Hepatocyte (in vitro differentiated cells): ENCODE results near the gene CHMP1A. TPM values are rescaled to one million over a fixed set of nuclear protein-coding genes. Genes with fewer than 3 reads are reported as not detected.
"Not testable (repeated sequence)": the region's sequence is repeated elsewhere in the genome, so short reads cannot be mapped to it uniquely, and the experiment has no call there.

Source experiments
- DNase-seq: peaks from one replicate; pipeline ENCODE4 v3.0.0-alpha.2; 2016; ENCODE audit warnings: low spot score
- H2AFZ ChIP-seq: fragments of 200-600 bp; sonication (generic); 2 replicates; pipeline ENCODE4 v1.6.0; 2016; ENCODE audit warnings: antibody characterized with exemption, mild to moderate bottlenecking
- H3K27ac ChIP-seq: fragments of 200-600 bp; sonication (generic); 2 replicates; pipeline ENCODE4 v1.5.1; 2016; ENCODE audit warnings: mild to moderate bottlenecking
- H3K27me3 ChIP-seq: fragments of 200-600 bp; sonication (generic); 2 replicates; pipeline ENCODE4 v1.6.1; 2016
- H3K36me3 ChIP-seq: fragments of 200-600 bp; sonication (generic); replicated peaks from 2 replicates; pipeline ENCODE4 v1.5.1; 2016; ENCODE audit warnings: low read depth; ENCODE audit not compliant: insufficient read depth
- H3K4me1 ChIP-seq: fragments of 200-600 bp; sonication (generic); 2 replicates; pipeline ENCODE4 v1.5.1; 2016; ENCODE audit warnings: mild to moderate bottlenecking, moderate library complexity; ENCODE audit not compliant: insufficient read depth
- H3K4me2 ChIP-seq: fragments of 200-600 bp; sonication (generic); 2 replicates; pipeline ENCODE4 v1.6.0; 2016
- H3K4me3 ChIP-seq: fragments of 200-600 bp; sonication (generic); 2 replicates; pipeline ENCODE4 v1.5.1; 2016; ENCODE audit warnings: mild to moderate bottlenecking
- H3K79me2 ChIP-seq: fragments of 200-600 bp; sonication (generic); 2 replicates; pipeline ENCODE4 v1.6.0; 2017; ENCODE audit warnings: mild to moderate bottlenecking
- H3K9me2 ChIP-seq: fragments of 200-600 bp; sonication (generic); replicated peaks from 2 replicates; pipeline ENCODE4 v1.6.0; 2017; ENCODE audit warnings: mild to moderate bottlenecking; ENCODE audit not compliant: insufficient read depth
- H3K9me3 ChIP-seq: fragments of 200-600 bp; sonication (generic); 2 replicates; pipeline ENCODE4 v1.5.1; 2016; ENCODE audit warnings: low read depth, mild to moderate bottlenecking
- H4K20me1 ChIP-seq: fragments of 200-600 bp; sonication (generic); 2 replicates; pipeline ENCODE4 v1.6.0; 2016; ENCODE audit warnings: mild to moderate bottlenecking; ENCODE audit not compliant: insufficient read depth, poor library complexity, severe bottlenecking
- CTCF ChIP-seq: fragments of 200-600 bp; sonication (generic); IDR thresholded peaks from 2 replicates; pipeline ENCODE4 v1.5.1; 2016; ENCODE audit warnings: antibody characterized with exemption, mild to moderate bottlenecking; ENCODE audit not compliant: poor library complexity
- EZH2 ChIP-seq: fragments of 200-600 bp; sonication (generic); IDR thresholded peaks from 2 replicates; pipeline ENCODE4 v1.6.1; 2016; ENCODE audit warnings: antibody characterized with exemption, mild to moderate bottlenecking, borderline replicate concordance
- EZH2phosphoT487 ChIP-seq: fragments of 200-600 bp; sonication (generic); IDR thresholded peaks from one replicate; pipeline ENCODE4 v1.6.1; 2018; ENCODE audit warnings: antibody characterized with exemption, mild to moderate bottlenecking, low read depth, moderate library complexity; ENCODE audit not compliant: unreplicated experiment, severe bottlenecking
- WGBS: methylation state at CpG from one replicate; pipeline ENCODE4 v1.1.6; 2016; ENCODE audit warnings: low lambda C conversion rate; ENCODE audit errors: missing lambda C conversion rate; 5-methylcytosine and 5-hydroxymethylcytosine counted together
- polyA plus RNA-seq: library from polyadenylated mRNA; unstranded; fragments of >200 nt; fragmentation: Nextera tagmentation; extraction: Ambion mirVana; gene quantifications from 2 replicates; pipeline ENCODE4 v1.2.1, GENCODE V29; 2016
- total RNA-seq: library from RNA; depleted of rRNA; stranded (reverse); fragments of >200 nt; gene quantifications from 2 replicates; pipeline ENCODE4 v1.2.3, GENCODE V29; 2014

CHMP1A gene
- total and polyA plus RNA-seq, 2 experiments from 2014 or later, result 73.2 to 104 TPM

DNA sequence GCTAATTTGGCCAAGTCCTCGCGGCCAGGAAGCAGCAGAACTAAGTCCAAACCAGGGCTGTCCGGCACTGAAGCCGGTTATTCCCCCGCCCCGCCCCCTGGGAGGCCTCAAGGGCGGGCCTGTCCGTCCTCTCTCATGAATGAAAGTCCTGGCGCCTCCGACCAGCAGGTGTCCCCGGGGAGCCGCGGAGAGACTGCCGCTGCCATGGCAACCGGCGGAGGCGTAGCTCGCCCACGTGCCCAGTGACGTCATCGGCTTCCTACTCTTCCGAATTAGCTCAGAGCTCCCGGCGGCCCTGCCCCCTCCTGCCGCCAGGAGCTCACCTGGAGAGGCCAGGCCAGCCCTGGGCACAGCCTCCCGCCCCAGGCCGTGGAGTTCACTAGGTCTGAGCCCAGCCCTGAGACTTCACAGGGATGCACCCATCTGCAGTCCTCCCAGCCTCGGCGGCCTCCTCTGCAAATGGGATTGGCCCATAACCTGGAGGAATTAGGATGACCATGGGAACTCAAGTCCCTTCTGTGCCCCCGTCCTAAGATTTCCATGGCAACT lies 42.7 kb upstream of the CHMP1A start:
- H3K27ac ChIP-seq, result peak overlapping the region; percentile 95
- 1% methylated on average over 30 of the region's 30 CpGs for WGBS
- H4K20me1 ChIP-seq, result peaks cover 9% of the 10 kb centered on the region
- peaks cover 10% of the 10 kb centered on the region for H3K4me1 ChIP-seq
- peaks cover 5% of the 10 kb centered on the region for H3K79me2 ChIP-seq
- no peaks in the 10 kb centered on the region for H3K9me3 ChIP-seq
- no peak overlapping the region for H2AFZ ChIP-seq
- no peaks in the 10 kb centered on the region for H3K9me2 ChIP-seq
- TF ChIP-seq EZH2phosphoT487 (no peak), CTCF (peak; percentile 74)
- H3K36me3 ChIP-seq, result no peaks in the 10 kb centered on the region
- peak overlapping the region; percentile 90 for H3K4me2 ChIP-seq
- no peaks in the 10 kb centered on the region for H3K27me3 ChIP-seq
- peak overlapping the region; percentile 38 for H3K4me3 ChIP-seq
- DNase-seq, result peak; percentile 100

GRCh38 chr16:89699629-89700099 lies 42.2 kb upstream of the CHMP1A start:
- not testable (repeated sequence) for H2AFZ ChIP-seq, H3K4me3 ChIP-seq
- 64% methylated on average over 18 of the region's 18 CpGs for WGBS

DNA sequence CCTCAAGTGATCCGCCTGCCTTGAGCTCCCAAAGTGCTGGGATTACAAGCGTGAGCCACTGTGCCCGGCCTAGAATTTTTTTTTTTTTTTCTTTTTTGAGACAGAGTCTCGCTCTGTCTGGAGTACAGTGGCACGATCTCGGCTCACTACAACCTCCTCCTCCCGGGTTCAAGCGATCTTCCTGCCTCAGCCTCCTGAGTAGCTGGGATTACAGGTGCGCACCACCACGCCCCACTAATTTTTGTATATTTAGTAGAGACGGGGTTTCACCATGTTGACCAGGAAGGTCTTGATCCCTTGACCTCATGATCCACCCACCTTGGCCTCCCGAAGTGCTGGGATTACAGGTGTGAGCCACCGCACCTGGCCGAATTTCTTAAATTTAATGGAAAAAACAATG lies 41.2 kb upstream of the CHMP1A start:
- not testable (repeated sequence) for H3K36me3 ChIP-seq
- H3K4me1 ChIP-seq, result peaks cover 10% of the 10 kb centered on the region

More at GRCh38 chr16:89699629-89700099, 42.2 kb upstream of the CHMP1A start:
- Histone ChIP-seq H3K27ac (peak overlapping the region; percentile 71), H3K4me1 (peaks cover 10% of the 10 kb centered on the region), H3K4me2 (peak overlapping the region; percentile 90)
- not testable (repeated sequence) for H4K20me1 ChIP-seq, H3K9me2 ChIP-seq, H3K27me3 ChIP-seq, H3K36me3 ChIP-seq, H3K79me2 ChIP-seq, H3K9me3 ChIP-seq, DNase-seq

DNA sequence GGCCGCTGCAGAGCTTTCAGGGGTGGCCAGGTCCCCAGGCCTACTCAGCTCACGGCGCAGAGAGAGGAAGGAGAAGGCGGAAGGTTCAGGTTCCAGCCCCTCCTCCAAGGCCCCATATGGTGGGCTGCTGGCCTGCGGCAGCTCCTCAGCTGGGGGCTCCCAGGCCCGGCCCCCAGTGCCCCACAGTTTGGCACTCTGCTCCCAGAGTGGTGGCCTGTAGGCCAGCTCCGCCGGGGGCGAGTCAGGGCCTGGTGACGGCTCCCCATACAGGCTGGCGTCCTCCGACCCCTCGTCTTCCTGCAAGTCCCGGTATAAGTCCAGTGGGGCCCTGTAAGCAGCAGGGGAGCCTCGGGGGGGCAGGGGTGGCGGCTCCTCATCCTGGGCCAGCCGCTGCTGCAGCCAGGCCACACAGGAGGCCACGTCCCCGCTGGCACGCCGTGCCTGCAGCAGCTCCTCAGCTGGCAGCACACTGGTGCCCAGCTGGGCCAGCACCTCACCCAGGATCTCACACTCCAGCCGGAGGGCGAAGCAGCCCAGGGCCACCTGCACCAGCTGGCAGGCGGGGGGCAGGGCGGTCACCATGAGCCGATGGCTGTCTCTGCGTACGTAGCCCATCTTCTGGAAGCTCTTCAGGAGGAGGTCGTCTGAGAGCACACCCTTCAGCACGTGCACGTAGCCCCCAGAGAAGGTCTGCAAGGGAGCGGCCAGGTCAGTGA lies 40.3 kb upstream of the CHMP1A start:
- DNase-seq, result peak; percentile 8
- no peak overlapping the region for H3K27ac ChIP-seq

More for the DNA sequence above, 41.2 kb upstream of the CHMP1A start:
- not testable (repeated sequence) for H3K9me3 ChIP-seq, H3K79me2 ChIP-seq, H3K27ac ChIP-seq, H3K27me3 ChIP-seq, H3K4me3 ChIP-seq, H3K9me2 ChIP-seq, H4K20me1 ChIP-seq, DNase-seq, H2AFZ ChIP-seq, H3K4me2 ChIP-seq
- 97% methylated on average over 13 of the region's 14 CpGs for WGBS

More for the DNA sequence above, 40.3 kb upstream of the CHMP1A start:
- Histone ChIP-seq H3K36me3 (no peaks in the 10 kb centered on the region), H2AFZ (no peak overlapping the region), H4K20me1 (peaks cover 9% of the 10 kb centered on the region), H3K4me3 (no peak overlapping the region), H3K9me3 (no peaks in the 10 kb centered on the region), H3K79me2 (peaks cover 5% of the 10 kb centered on the region), H3K4me1 (peaks cover 10% of the 10 kb centered on the region), H3K4me2 (no peak overlapping the region), H3K27me3 (no peaks in the 10 kb centered on the region), H3K9me2 (no peaks in the 10 kb centered on the region)
- 96% methylated on average over 32 of the region's 32 CpGs for WGBS
- TF ChIP-seq CTCF, result no peak
- TF ChIP-seq EZH2, result no peak
- no peak for TF ChIP-seq EZH2phosphoT487
